Mesendoderm (in vitro differentiated cells): ENCODE measurements around the gene M1AP.
A peak's percentile ranks its signal among the peaks of the same experiment; 100 is the strongest.

Source experiments
- DNase-seq: peaks from one replicate; pipeline ENCODE4 v3.0.0; 2013
- H2AK5ac ChIP-seq: 2 replicates; pipeline ENCODE4 v1.6.1; 2013; ENCODE audit warnings: low read length, inconsistent platforms
- H2BK120ac ChIP-seq: 2 replicates; pipeline ENCODE4 v1.6.1; 2013; ENCODE audit warnings: low read depth, mild to moderate bottlenecking, low read length, moderate library complexity, mixed read lengths
- H2BK15ac ChIP-seq: replicated peaks from 2 replicates; pipeline ENCODE4 v1.6.1; 2013; ENCODE audit warnings: low read depth, mild to moderate bottlenecking, moderate library complexity
- H2BK5ac ChIP-seq: 2 replicates; pipeline ENCODE4 v1.6.1; 2013; ENCODE audit warnings: low read length, inconsistent platforms
- H3K18ac ChIP-seq: 2 replicates; pipeline ENCODE4 v1.6.1; 2013; ENCODE audit warnings: mild to moderate bottlenecking, low read length, mixed read lengths
- H3K23ac ChIP-seq: one replicate; pipeline ENCODE4 v1.6.1; 2013; ENCODE audit warnings: low read length
- H3K27ac ChIP-seq: 2 replicates; pipeline ENCODE4 v1.5.1; 2013; ENCODE audit warnings: low read depth, mild to moderate bottlenecking, inconsistent platforms, low read length, moderate library complexity
- H3K27me3 ChIP-seq: 2 replicates; pipeline ENCODE4 v1.6.1; 2013; ENCODE audit warnings: low read length, control low read depth, mild to moderate bottlenecking, inconsistent platforms; ENCODE audit not compliant: insufficient read depth, poor library complexity
- H3K36me3 ChIP-seq: 2 replicates; pipeline ENCODE4 v1.6.1; 2013; ENCODE audit warnings: low read length, inconsistent platforms; ENCODE audit not compliant: control insufficient read depth, insufficient read depth
- H3K4ac ChIP-seq: one replicate; pipeline ENCODE4 v1.6.1; 2013; ENCODE audit warnings: low read depth, mild to moderate bottlenecking, low read length, moderate library complexity
- H3K4me1 ChIP-seq: 2 replicates; pipeline ENCODE4 v1.6.1; 2013; ENCODE audit warnings: low read depth, low read length, inconsistent platforms; ENCODE audit not compliant: control insufficient read depth
- H3K4me2 ChIP-seq: 2 replicates; pipeline ENCODE4 v1.6.1; 2013; ENCODE audit warnings: low read length
- H3K4me3 ChIP-seq: 2 replicates; pipeline ENCODE4 v1.5.1; 2013; ENCODE audit warnings: mild to moderate bottlenecking, low read length
- H3K56ac ChIP-seq: one replicate; pipeline ENCODE4 v1.6.1; 2013; ENCODE audit warnings: low read length
- H3K79me1 ChIP-seq: 2 replicates; pipeline ENCODE4 v1.6.1; 2013; ENCODE audit warnings: low read length, inconsistent platforms
- H3K79me2 ChIP-seq: 2 replicates; pipeline ENCODE4 v1.6.1; 2013; ENCODE audit warnings: mild to moderate bottlenecking, low read length; ENCODE audit not compliant: control insufficient read depth, insufficient read depth
- H3K9ac ChIP-seq: 2 replicates; pipeline ENCODE4 v1.6.1; 2013; ENCODE audit warnings: low read length, inconsistent platforms
- H4K5ac ChIP-seq: one replicate; pipeline ENCODE4 v1.6.1; 2013; ENCODE audit warnings: low read length
- H4K8ac ChIP-seq: one replicate; pipeline ENCODE4 v1.6.1; 2013; ENCODE audit warnings: low read depth, mild to moderate bottlenecking, control low read depth, low read length, moderate library complexity
- WGBS: extraction: QIAGEN DNeasy Blood & Tissue Kit; methylation state at CpG from one replicate; pipeline ENCODE4 v1.1.7; 2013; ENCODE audit warnings: low lambda C conversion rate, missing lambda C conversion rate; ENCODE audit not compliant: insufficient coverage; ENCODE audit errors: extremely low coverage; 5-methylcytosine and 5-hydroxymethylcytosine counted together

M1AP gene

GRCh38 chr2:74679615-74680014 lies 31.5 kb upstream of the M1AP start:
- DNase-seq: no peak
- H3K18ac ChIP-seq: no peak overlapping the region
- no peak overlapping the region for H2BK15ac ChIP-seq
- H3K36me3 ChIP-seq: no peaks in the 10 kb centered on the region
- H3K79me2 ChIP-seq: no peaks in the 10 kb centered on the region
- no peak overlapping the region for H3K4me2 ChIP-seq
- H3K4me3 ChIP-seq: no peak overlapping the region
- H4K8ac ChIP-seq: no peak overlapping the region
- no peaks in the 10 kb centered on the region for H3K4me1 ChIP-seq
- H3K27ac ChIP-seq: no peak overlapping the region
- no peak overlapping the region for H3K9ac ChIP-seq
- H3K23ac ChIP-seq: no peak overlapping the region
- WGBS: no CpG with 5 or more reads among the region's 15 CpGs
- no peaks in the 10 kb centered on the region for H3K79me1 ChIP-seq
- no peak overlapping the region for H2BK5ac ChIP-seq
- no peaks in the 10 kb centered on the region for H3K27me3 ChIP-seq
- H3K56ac ChIP-seq: no peak overlapping the region
- no peak overlapping the region for H4K5ac ChIP-seq
- H3K4ac ChIP-seq: no peak overlapping the region
- H2AK5ac ChIP-seq: no peak overlapping the region
- H2BK120ac ChIP-seq: no peak overlapping the region

- DNase-seq: no peak
These were observed 28.2 kb upstream of the M1AP start for GRCh38 chr2:74676331-74676730.

GRCh38 chr2:74675090-74675489 lies 27.0 kb upstream of the M1AP start:
- Histone ChIP-seq H3K36me3 (no peaks in the 10 kb centered on the region), H4K8ac (no peak overlapping the region), H2AK5ac (no peak overlapping the region), H3K27ac (no peak overlapping the region), H2BK120ac (no peak overlapping the region), H3K56ac (no peak overlapping the region), H2BK15ac (no peak overlapping the region), H2BK5ac (no peak overlapping the region), H3K4me2 (no peak overlapping the region), H4K5ac (no peak overlapping the region), H3K4ac (no peak overlapping the region), H3K23ac (no peak overlapping the region), H3K79me2 (no peaks in the 10 kb centered on the region), H3K27me3 (no peaks in the 10 kb centered on the region), H3K4me1 (no peaks in the 10 kb centered on the region), H3K4me3 (no peak overlapping the region), H3K79me1 (no peaks in the 10 kb centered on the region), H3K9ac (no peak overlapping the region), H3K18ac (no peak overlapping the region)
- peak; percentile 16 for DNase-seq
- WGBS: no CpG with 5 or more reads among the region's 6 CpGs

More at GRCh38 chr2:74676331-74676730, 28.2 kb upstream of the M1AP start:
- H3K18ac ChIP-seq: no peak overlapping the region
- H3K79me1 ChIP-seq: no peaks in the 10 kb centered on the region
- H3K36me3 ChIP-seq: no peaks in the 10 kb centered on the region
- H2BK5ac ChIP-seq: no peak overlapping the region
- no peaks in the 10 kb centered on the region for H3K4me1 ChIP-seq
- no peak overlapping the region for H3K4ac ChIP-seq
- H3K4me2 ChIP-seq: no peak overlapping the region
- H3K56ac ChIP-seq: no peak overlapping the region
- no peak overlapping the region for H3K9ac ChIP-seq
- no peak overlapping the region for H4K5ac ChIP-seq
- no peak overlapping the region for H2BK15ac ChIP-seq
- H3K23ac ChIP-seq: no peak overlapping the region
- no CpG with 5 or more reads among the region's 4 CpGs for WGBS
- no peak overlapping the region for H2BK120ac ChIP-seq
- no peak overlapping the region for H4K8ac ChIP-seq
- no peak overlapping the region for H2AK5ac ChIP-seq
- no peaks in the 10 kb centered on the region for H3K27me3 ChIP-seq
- no peaks in the 10 kb centered on the region for H3K79me2 ChIP-seq
- no peak overlapping the region for H3K4me3 ChIP-seq
- H3K27ac ChIP-seq: no peak overlapping the region

GRCh38 chr2:74673826-74674528 lies 25.8 kb upstream of the M1AP start:
- H3K27me3 ChIP-seq: no peaks in the 10 kb centered on the region

GRCh38 chr2:74671479-74671878 lies 23.3 kb upstream of the M1AP start:
- Histone ChIP-seq H2BK15ac (no peak overlapping the region), H3K4me1 (no peaks in the 10 kb centered on the region), H4K8ac (no peak overlapping the region), H3K27me3 (no peaks in the 10 kb centered on the region), H3K79me2 (no peaks in the 10 kb centered on the region), H2BK5ac (no peak overlapping the region), H3K18ac (no peak overlapping the region), H3K4me2 (no peak overlapping the region), H3K4me3 (no peak overlapping the region), H3K23ac (no peak overlapping the region), H3K4ac (no peak overlapping the region), H2BK120ac (no peak overlapping the region), H4K5ac (no peak overlapping the region), H3K79me1 (no peaks in the 10 kb centered on the region), H3K56ac (no peak overlapping the region), H3K36me3 (no peaks in the 10 kb centered on the region), H3K27ac (no peak overlapping the region), H2AK5ac (no peak overlapping the region), H3K9ac (no peak overlapping the region)
- no peak for DNase-seq

More at GRCh38 chr2:74673826-74674528, 25.8 kb upstream of the M1AP start:
- Histone ChIP-seq H3K18ac (no peak overlapping the region), H4K5ac (no peak overlapping the region), H3K4ac (no peak overlapping the region), H3K79me2 (no peaks in the 10 kb centered on the region), H4K8ac (no peak overlapping the region), H2BK5ac (no peak overlapping the region), H3K27ac (no peak overlapping the region), H3K4me3 (no peak overlapping the region), H3K4me2 (no peak overlapping the region), H3K79me1 (no peaks in the 10 kb centered on the region), H2BK120ac (no peak overlapping the region), H2BK15ac (no peak overlapping the region), H3K56ac (no peak overlapping the region), H3K4me1 (no peaks in the 10 kb centered on the region), H3K23ac (no peak overlapping the region), H3K9ac (no peak overlapping the region), H2AK5ac (no peak overlapping the region), H3K36me3 (no peaks in the 10 kb centered on the region)
- no CpG with 5 or more reads among the region's 7 CpGs for WGBS
- DNase-seq: no peak

- H2BK120ac ChIP-seq: no peak overlapping the region
- H4K8ac ChIP-seq: no peak overlapping the region
- no peak overlapping the region for H3K4me3 ChIP-seq
- H2AK5ac ChIP-seq: no peak overlapping the region
- no peak overlapping the region for H3K56ac ChIP-seq
- H3K79me2 ChIP-seq: no peaks in the 10 kb centered on the region
- H3K18ac ChIP-seq: no peak overlapping the region
- no peak overlapping the region for H3K9ac ChIP-seq
- no peak overlapping the region for H2BK5ac ChIP-seq
- H3K4ac ChIP-seq: no peak overlapping the region
- no peak overlapping the region for H4K5ac ChIP-seq
- no CpG with 5 or more reads among the region's 7 CpGs for WGBS
- H2BK15ac ChIP-seq: no peak overlapping the region
- no peaks in the 10 kb centered on the region for H3K27me3 ChIP-seq
- no peaks in the 10 kb centered on the region for H3K4me1 ChIP-seq
- no peaks in the 10 kb centered on the region for H3K36me3 ChIP-seq
- no peak overlapping the region for H3K4me2 ChIP-seq
- DNase-seq: no peak
- H3K79me1 ChIP-seq: no peaks in the 10 kb centered on the region
- no peak overlapping the region for H3K27ac ChIP-seq
- no peak overlapping the region for H3K23ac ChIP-seq
These were observed 22.1 kb upstream of the M1AP start for GRCh38 chr2:74670263-74670662.
